Liver (tissue), 9 donors: Measurements from ENCODE around the gene SORCS2. TPM values are rescaled to one million over a fixed set of nuclear protein-coding genes. Genes with fewer than 3 reads are reported as not detected.

ENCODE experiments used
- DNase-seq: peaks from one replicate; pipeline ENCODE4 v3.0.0-alpha.2; 2017; ENCODE audit warnings: low spot score
- H3K27ac ChIP-seq, 2 donors: one replicate each; pipeline ENCODE4 v1.7.0; 2013; ENCODE audit warnings: inconsistent platforms in 2 of 2, low read length in 2 of 2, control low read depth in 1 of 2, low read depth in 1 of 2, mild to moderate bottlenecking in 1 of 2
- H3K27me3 ChIP-seq, 4 donors: one replicate each; pipeline versions ENCODE4 v1.6.1 to v1.7.0; 2013; ENCODE audit warnings: low read length in 3 of 4, inconsistent platforms in 1 of 4, mild to moderate bottlenecking in 1 of 4, moderate library complexity in 1 of 4; ENCODE audit not compliant: control insufficient read depth in 4 of 4, insufficient read depth in 4 of 4
- H3K36me3 ChIP-seq, 4 donors: one replicate each; pipeline versions ENCODE4 v1.6.1 to v1.7.0; 2013; ENCODE audit warnings: low read length in 3 of 4, mild to moderate bottlenecking in 3 of 4, low read depth in 1 of 4, moderate library complexity in 1 of 4; ENCODE audit not compliant: control insufficient read depth in 4 of 4, insufficient read depth in 3 of 4
- H3K4me1 ChIP-seq, 4 donors: one replicate each; pipeline versions ENCODE4 v1.6.1 to v1.7.0; 2013; ENCODE audit warnings: low read length in 3 of 4, mild to moderate bottlenecking in 3 of 4, moderate library complexity in 1 of 4; ENCODE audit not compliant: control insufficient read depth in 4 of 4, insufficient read depth in 4 of 4
- H3K4me3 ChIP-seq, 3 donors: one replicate each; pipeline versions ENCODE4 v1.6.1 to v1.7.0; 2013; ENCODE audit warnings: low read length in 3 of 3, control low read depth in 1 of 3, low read depth in 1 of 3, mild to moderate bottlenecking in 1 of 3
- H3K9ac ChIP-seq, 2 donors: one replicate each; pipeline ENCODE4 v1.7.0; 2013; ENCODE audit warnings: low read length in 2 of 2, mild to moderate bottlenecking in 2 of 2, moderate library complexity in 2 of 2, control low read depth in 1 of 2, low read depth in 1 of 2
- H3K9me3 ChIP-seq, 4 donors: one replicate each; pipeline versions ENCODE4 v1.6.1 to v1.7.0; 2013; ENCODE audit warnings: low read length in 3 of 4; ENCODE audit not compliant: control insufficient read depth in 4 of 4
- EGR1 ChIP-seq, 2 donors: IDR thresholded peaks; 2 replicates each; pipeline ENCODE4 v1.6.1; 2016 to 2018; ENCODE audit warnings: antibody characterized with exemption in 2 of 2, low read depth in 2 of 2
- FOXA1 ChIP-seq: IDR thresholded peaks from 2 replicates; pipeline ENCODE4 v1.6.1; 2016; ENCODE audit warnings: antibody characterized with exemption
- FOXA2 ChIP-seq: IDR thresholded peaks from 2 replicates; pipeline ENCODE4 v1.6.1; 2016; ENCODE audit warnings: antibody characterized with exemption
- HNF4A ChIP-seq, 2 donors: conservative IDR thresholded peaks; 2 replicates each; pipeline ENCODE4 v1.6.1; 2016; ENCODE audit warnings: antibody characterized with exemption in 2 of 2, mild to moderate bottlenecking in 2 of 2
- HNF4G ChIP-seq: IDR thresholded peaks from 2 replicates; pipeline ENCODE4 v1.6.1; 2016; ENCODE audit warnings: antibody characterized with exemption
- JUND ChIP-seq, 2 donors: IDR thresholded peaks; 2 replicates each; pipeline ENCODE4 v1.6.1; 2016; ENCODE audit warnings: antibody characterized with exemption in 2 of 2
- MAX ChIP-seq: IDR thresholded peaks from 2 replicates; pipeline ENCODE4 v1.6.1; 2016; ENCODE audit warnings: antibody characterized with exemption
- NR2F2 ChIP-seq: IDR thresholded peaks from 2 replicates; pipeline ENCODE4 v1.6.1; 2016; ENCODE audit warnings: antibody characterized with exemption
- RAD21 ChIP-seq, 2 donors: IDR thresholded peaks; 2 replicates each; pipeline ENCODE4 v1.6.1; 2016; ENCODE audit warnings: antibody characterized with exemption in 2 of 2, mild to moderate bottlenecking in 2 of 2
- REST ChIP-seq: IDR thresholded peaks from 2 replicates; pipeline ENCODE4 v1.6.1; 2016; ENCODE audit warnings: antibody characterized with exemption, mild to moderate bottlenecking
- RXRA ChIP-seq, 2 donors: IDR thresholded peaks; 2 replicates each; pipeline ENCODE4 v1.6.1; 2017 to 2018; ENCODE audit warnings: antibody characterized with exemption in 2 of 2, mild to moderate bottlenecking in 1 of 2
- SP1 ChIP-seq: IDR thresholded peaks from 2 replicates; pipeline ENCODE4 v1.6.1; 2018; ENCODE audit warnings: antibody characterized with exemption, mild to moderate bottlenecking
- TAF1 ChIP-seq: conservative IDR thresholded peaks from 2 replicates; pipeline ENCODE4 v1.6.1; 2016; ENCODE audit warnings: antibody characterized with exemption, mild to moderate bottlenecking
- YY1 ChIP-seq: IDR thresholded peaks from 2 replicates; pipeline ENCODE4 v1.6.1; 2016; ENCODE audit warnings: antibody characterized with exemption, mild to moderate bottlenecking
- WGBS: extraction: QIAGEN DNeasy Blood & Tissue Kit; methylation state at CpG from one replicate; pipeline ENCODE4 v1.1.7; 2013; 5-methylcytosine and 5-hydroxymethylcytosine counted together
- polyA plus RNA-seq, 2 donors: library from polyadenylated mRNA; stranded (reverse) in 1 of 2; unstranded in 1 of 2; fragments of 200-250 nt in 1 of 2; fragments of >200 nt in 1 of 2; fragmentation: Nextera tagmentation in 1 of 2; extraction: Ambion mirVana in 1 of 2; gene quantifications; one replicate each; pipeline versions ENCODE4 v1.2.1 to v1.2.3, GENCODE V29; 2013 to 2015
- total RNA-seq, 2 donors: library from RNA; depleted of rRNA; stranded (reverse); fragments of >200 nt; gene quantifications; one replicate each; pipeline ENCODE4 v1.2.3, GENCODE V29; 2014
- TF ChIP-seq, protein P1 (sequence below): fragments of 150-350 bp; IDR thresholded peaks from 2 replicates; pipeline ENCODE4 v1.5.1; 2017; ENCODE audit warnings: improper control_type of control experiment, low read depth, low read length; ENCODE audit not compliant: missing input control
- TF ChIP-seq, protein P2 (sequence below): IDR thresholded peaks from 2 replicates; pipeline ENCODE4 v1.6.1; 2016; ENCODE audit warnings: antibody characterized with exemption
- donor health status: healthy.
- donor health status: healthy.
- donor health status: healthy.
- donor health status: healthy.
- donor health status: healthy.

Gene SORCS2
- total and polyA plus RNA-seq, 4 donors, result 0.10 to 1.4 (median 0.92) TPM

DNA sequence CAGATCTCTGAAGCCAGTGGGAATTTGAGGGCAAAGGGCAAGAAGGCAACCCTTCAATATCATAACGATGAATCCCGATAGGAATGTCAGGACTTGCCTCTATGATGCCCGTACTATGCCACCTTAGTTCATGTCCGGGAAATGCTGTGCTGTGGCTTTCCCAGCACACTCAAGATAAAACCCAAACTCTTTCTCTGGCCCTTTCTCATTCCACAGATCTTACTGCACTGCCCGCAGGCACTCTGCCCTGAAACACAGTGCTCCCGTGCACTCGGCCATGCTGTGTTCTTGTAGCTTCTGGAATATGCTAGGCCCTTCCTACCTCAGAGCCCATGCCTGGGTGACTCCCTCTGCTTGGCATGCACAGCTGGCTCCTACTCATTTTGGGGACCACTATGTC lies 26.3 kb downstream of the SORCS2 start:
- 69% methylated on average over 7 of the region's 7 CpGs for WGBS
- no peaks in the 10 kb centered on the region for H3K36me3 ChIP-seq
- H3K27ac ChIP-seq, result no peak overlapping the region
- H3K4me1 ChIP-seq, result peaks cover 2 to 32% (median 28%) of the 10 kb centered on the region in 4 donors
- TF ChIP-seq YY1 (no peak), JUND (IDR thresholded peaks at IDR 0.05) (no peak), NR2F2 (no peak), HNF4G (no peak), REST (no peak)
- TF ChIP-seq, protein P1, sequence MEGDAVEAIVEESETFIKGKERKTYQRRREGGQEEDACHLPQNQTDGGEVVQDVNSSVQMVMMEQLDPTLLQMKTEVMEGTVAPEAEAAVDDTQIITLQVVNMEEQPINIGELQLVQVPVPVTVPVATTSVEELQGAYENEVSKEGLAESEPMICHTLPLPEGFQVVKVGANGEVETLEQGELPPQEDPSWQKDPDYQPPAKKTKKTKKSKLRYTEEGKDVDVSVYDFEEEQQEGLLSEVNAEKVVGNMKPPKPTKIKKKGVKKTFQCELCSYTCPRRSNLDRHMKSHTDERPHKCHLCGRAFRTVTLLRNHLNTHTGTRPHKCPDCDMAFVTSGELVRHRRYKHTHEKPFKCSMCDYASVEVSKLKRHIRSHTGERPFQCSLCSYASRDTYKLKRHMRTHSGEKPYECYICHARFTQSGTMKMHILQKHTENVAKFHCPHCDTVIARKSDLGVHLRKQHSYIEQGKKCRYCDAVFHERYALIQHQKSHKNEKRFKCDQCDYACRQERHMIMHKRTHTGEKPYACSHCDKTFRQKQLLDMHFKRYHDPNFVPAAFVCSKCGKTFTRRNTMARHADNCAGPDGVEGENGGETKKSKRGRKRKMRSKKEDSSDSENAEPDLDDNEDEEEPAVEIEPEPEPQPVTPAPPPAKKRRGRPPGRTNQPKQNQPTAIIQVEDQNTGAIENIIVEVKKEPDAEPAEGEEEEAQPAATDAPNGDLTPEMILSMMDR, result no peak
- DNase-seq, result no peak
- no peaks in the 10 kb centered on the region for H3K27me3 ChIP-seq
- no peaks in the 10 kb centered on the region for H3K9me3 ChIP-seq
- H3K4me3 ChIP-seq, result no peak overlapping the region
- no peak overlapping the region for H3K9ac ChIP-seq

DNA sequence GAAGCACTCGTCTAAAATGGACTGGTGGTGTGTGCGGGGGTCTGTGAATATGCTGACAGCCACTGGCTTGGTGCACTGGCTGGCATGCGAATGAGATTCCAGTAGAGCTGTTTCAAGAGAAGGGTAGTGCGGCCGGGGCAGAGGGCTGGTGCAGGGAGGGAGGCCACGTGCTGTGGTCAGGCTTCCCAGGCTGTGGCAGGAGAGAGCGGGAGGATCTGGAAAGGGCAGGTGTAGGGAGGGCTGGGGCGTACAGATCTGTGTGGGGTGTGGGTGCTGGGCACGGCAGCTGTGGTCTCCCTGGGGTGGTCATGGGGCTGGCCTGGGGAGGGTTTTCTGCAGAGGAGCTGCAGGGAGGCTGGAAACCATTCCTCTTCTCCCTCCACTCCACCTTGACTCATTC lies 30.2 kb downstream of the SORCS2 start:
- WGBS, result 94% methylated on average over 9 of the region's 9 CpGs
- no peak overlapping the region for H3K4me3 ChIP-seq
- TF ChIP-seq REST (no peak), EGR1 (IDR thresholded peaks at IDR 0.05; ENCODE audit: low read depth in 2 of 2) (no peak), YY1 (no peak), FOXA1 (no peak), SP1 (no peak), RAD21 (IDR thresholded peaks at IDR 0.05) (no peak), TAF1 (no peak), HNF4G (no peak), FOXA2 (no peak), HNF4A (conservative IDR thresholded peaks at IDR 0.05) (no peak), NR2F2 (no peak), RXRA (IDR thresholded peaks at IDR 0.05) (no peak), JUND (IDR thresholded peaks at IDR 0.05) (no peak), MAX (no peak)
- TF ChIP-seq, protein P2, sequence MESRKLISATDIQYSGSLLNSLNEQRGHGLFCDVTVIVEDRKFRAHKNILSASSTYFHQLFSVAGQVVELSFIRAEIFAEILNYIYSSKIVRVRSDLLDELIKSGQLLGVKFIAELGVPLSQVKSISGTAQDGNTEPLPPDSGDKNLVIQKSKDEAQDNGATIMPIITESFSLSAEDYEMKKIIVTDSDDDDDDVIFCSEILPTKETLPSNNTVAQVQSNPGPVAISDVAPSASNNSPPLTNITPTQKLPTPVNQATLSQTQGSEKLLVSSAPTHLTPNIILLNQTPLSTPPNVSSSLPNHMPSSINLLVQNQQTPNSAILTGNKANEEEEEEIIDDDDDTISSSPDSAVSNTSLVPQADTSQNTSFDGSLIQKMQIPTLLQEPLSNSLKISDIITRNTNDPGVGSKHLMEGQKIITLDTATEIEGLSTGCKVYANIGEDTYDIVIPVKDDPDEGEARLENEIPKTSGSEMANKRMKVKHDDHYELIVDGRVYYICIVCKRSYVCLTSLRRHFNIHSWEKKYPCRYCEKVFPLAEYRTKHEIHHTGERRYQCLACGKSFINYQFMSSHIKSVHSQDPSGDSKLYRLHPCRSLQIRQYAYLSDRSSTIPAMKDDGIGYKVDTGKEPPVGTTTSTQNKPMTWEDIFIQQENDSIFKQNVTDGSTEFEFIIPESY, result no peak

More for the DNA sequence above, 30.2 kb downstream of the SORCS2 start:
- no peaks in the 10 kb centered on the region for H3K27me3 ChIP-seq
- no peaks in the 10 kb centered on the region for H3K36me3 ChIP-seq
- H3K9me3 ChIP-seq, result no peaks in the 10 kb centered on the region
- no peak overlapping the region for H3K9ac ChIP-seq
- H3K27ac ChIP-seq, result no peak overlapping the region
- no peak for DNase-seq
- H3K4me1 ChIP-seq, result peaks cover 0 to 26% (median 18%) of the 10 kb centered on the region in 4 donors
